Activated CD4-positive, alpha-beta memory T cell treated with anti-CD3 and anti-CD28 coated beads, Interleukin-2, amount 10 ng/mL, durations not matched to agents 7 days and 5 days (primary cell): ENCODE measurements around the gene ADH7. TPM values are rescaled to one million over a fixed set of nuclear protein-coding genes. Genes with fewer than 3 reads are reported as not detected.

Experiments
- total RNA-seq, 2 experiments: library from RNA; stranded (reverse); gene quantifications; one replicate each; pipeline ENCODE4 v1.2.3, GENCODE V29; 2021

Gene ADH7
- total RNA-seq, 2 experiments from 2014 or later = not detected

Other genes starting within 250 kb of the ADH7 start
- not detected for gene ADH6, start 216.1 kb downstream of the ADH7 start, total RNA-seq
- not detected for gene ADH1A, start 144.4 kb downstream of the ADH7 start, total RNA-seq
- gene ADH1B, start 113.9 kb downstream of the ADH7 start, total RNA-seq = not detected
- gene ADH1C, start 82.6 kb downstream of the ADH7 start, total RNA-seq = not detected
- not detected for gene C4orf17, start 75.7 kb upstream of the ADH7 start, total RNA-seq
- gene TRMT10A, start 128.7 kb upstream of the ADH7 start, total RNA-seq = 10 to 100 TPM in 1 of 2 experiments, 1 to 10 TPM in 1; 8.5 to 10.4 TPM
- under 1 TPM; 0.15 to 0.30 TPM for gene MTTP, start 139.5 kb upstream of the ADH7 start, total RNA-seq
- gene C4orf54, start 222.5 kb upstream of the ADH7 start, total RNA-seq = not detected